Effector memory CD8-positive, alpha-beta T cell (primary cell): ENCODE results near the gene GIMD1.
"Not testable (repeated sequence)": the region's sequence is repeated elsewhere in the genome, so short reads cannot be mapped to it uniquely, and the experiment has no call there.

ENCODE experiments used
- ATAC-seq: fragments of 150-1000 bp; cut with Tn5 transposase; replicated peaks from 2 replicates; pipeline ENCODE4 v1.10.0; 2021; ENCODE audit warnings: mild to moderate bottlenecking, moderate library complexity
- DNase-seq, 3 experiments: peaks; one replicate each; pipeline ENCODE4 v3.0.0; 2021
- H3K27ac Mint-ChIP-seq, 2 donors: one replicate each; pipeline ENCODE4 v1.8.0; 2022; ENCODE audit warnings: mild to moderate bottlenecking in 2 of 2, mixed read lengths in 2 of 2, moderate library complexity in 2 of 2
- H3K27me3 Mint-ChIP-seq, 2 donors: one replicate each; pipeline ENCODE4 v1.8.0; 2022; ENCODE audit warnings: mixed read lengths in 2 of 2
- H3K36me3 Mint-ChIP-seq: one replicate; pipeline ENCODE4 v1.8.0; 2022; ENCODE audit warnings: mild to moderate bottlenecking, moderate library complexity, mixed read lengths; ENCODE audit not compliant: insufficient read depth
- H3K4me1 Mint-ChIP-seq, 2 donors: one replicate each; pipeline ENCODE4 v1.8.0; 2022; ENCODE audit warnings: low read depth in 2 of 2, mixed read lengths in 2 of 2
- H3K4me3 Mint-ChIP-seq, 2 donors: one replicate each; pipeline ENCODE4 v1.8.0; 2022; ENCODE audit warnings: mild to moderate bottlenecking in 2 of 2, mixed read lengths in 2 of 2, moderate library complexity in 2 of 2
- H3K9me3 Mint-ChIP-seq, 2 donors: one replicate each; pipeline ENCODE4 v1.8.0; 2022; ENCODE audit warnings: mixed read lengths in 2 of 2
- total RNA-seq, 9 experiments: gene quantifications; one replicate each; lab custom pipeline; 2026; lab: John Stamatoyannopoulos, UW

The GIMD1 gene
- 0 reads per million in 9 experiments for total RNA-seq

DNA sequence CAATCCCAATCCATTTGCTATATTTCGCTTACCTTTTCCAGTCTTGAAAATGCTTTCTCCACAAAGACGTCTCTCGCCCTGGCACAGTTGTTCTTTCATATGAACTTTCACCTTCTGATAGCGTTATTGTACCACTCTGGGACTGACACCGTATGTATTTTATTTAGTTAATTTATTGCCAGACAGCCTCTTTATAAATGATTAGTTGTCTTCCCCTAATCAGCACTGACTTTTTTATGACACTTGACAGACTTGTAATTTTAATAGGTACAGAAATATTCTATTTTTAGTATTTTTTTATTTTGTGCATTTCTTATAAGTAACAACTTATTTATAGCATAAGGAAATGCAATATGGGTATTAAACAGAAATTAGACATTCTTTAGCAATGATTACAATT is at the start of gene GIMD1:
Gene GIMD1 (minus strand): TSS at position 101 of the 400 bp plus-strand sequence. CDS start 1,343 bp downstream, outside the sequence.
- no peaks in the 10 kb centered on the region for H3K4me1 Mint-ChIP-seq
- H3K4me3 Mint-ChIP-seq = no peak within 1 kb of the TSS
- ATAC-seq (no peak), DNase-seq (no peak)
- no peaks in the 10 kb centered on the region for H3K9me3 Mint-ChIP-seq
- peaks cover 4% of the 10 kb centered on the region for H3K36me3 Mint-ChIP-seq
- H3K27me3 Mint-ChIP-seq = peaks cover 24 to 36% of the 10 kb centered on the region in 2 donors
- H3K27ac Mint-ChIP-seq = no peak within 1 kb of the TSS

DNA sequence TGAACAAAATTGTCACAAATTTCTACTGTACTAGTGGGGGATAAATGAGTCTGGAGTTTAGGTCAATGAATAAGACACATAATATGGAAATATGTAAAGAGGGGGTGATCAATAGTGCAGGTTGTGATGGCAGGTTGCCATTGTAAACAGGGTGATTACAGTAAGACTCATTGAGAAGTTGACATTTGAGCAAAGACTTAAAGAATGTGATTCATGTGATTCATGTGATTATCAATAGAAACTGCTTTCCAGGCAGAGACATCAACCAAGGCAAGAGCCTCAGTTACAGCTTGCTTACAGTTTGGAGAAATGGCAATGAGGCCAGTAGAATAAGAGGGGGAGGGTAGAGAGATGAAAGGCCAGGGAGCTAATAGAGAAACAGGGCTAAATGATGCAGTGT is 45.8 kb upstream of the GIMD1 start:
- H3K36me3 Mint-ChIP-seq = no peaks in the 10 kb centered on the region
- no peak overlapping the region for H3K4me3 Mint-ChIP-seq
- no peak overlapping the region for H3K27ac Mint-ChIP-seq
- DNase-seq = no peak
- no peak for ATAC-seq
- peaks cover 0 to 4% of the 10 kb centered on the region in 2 donors for H3K9me3 Mint-ChIP-seq
- no peaks in the 10 kb centered on the region for H3K4me1 Mint-ChIP-seq
- H3K27me3 Mint-ChIP-seq = no peaks in the 10 kb centered on the region

DNA sequence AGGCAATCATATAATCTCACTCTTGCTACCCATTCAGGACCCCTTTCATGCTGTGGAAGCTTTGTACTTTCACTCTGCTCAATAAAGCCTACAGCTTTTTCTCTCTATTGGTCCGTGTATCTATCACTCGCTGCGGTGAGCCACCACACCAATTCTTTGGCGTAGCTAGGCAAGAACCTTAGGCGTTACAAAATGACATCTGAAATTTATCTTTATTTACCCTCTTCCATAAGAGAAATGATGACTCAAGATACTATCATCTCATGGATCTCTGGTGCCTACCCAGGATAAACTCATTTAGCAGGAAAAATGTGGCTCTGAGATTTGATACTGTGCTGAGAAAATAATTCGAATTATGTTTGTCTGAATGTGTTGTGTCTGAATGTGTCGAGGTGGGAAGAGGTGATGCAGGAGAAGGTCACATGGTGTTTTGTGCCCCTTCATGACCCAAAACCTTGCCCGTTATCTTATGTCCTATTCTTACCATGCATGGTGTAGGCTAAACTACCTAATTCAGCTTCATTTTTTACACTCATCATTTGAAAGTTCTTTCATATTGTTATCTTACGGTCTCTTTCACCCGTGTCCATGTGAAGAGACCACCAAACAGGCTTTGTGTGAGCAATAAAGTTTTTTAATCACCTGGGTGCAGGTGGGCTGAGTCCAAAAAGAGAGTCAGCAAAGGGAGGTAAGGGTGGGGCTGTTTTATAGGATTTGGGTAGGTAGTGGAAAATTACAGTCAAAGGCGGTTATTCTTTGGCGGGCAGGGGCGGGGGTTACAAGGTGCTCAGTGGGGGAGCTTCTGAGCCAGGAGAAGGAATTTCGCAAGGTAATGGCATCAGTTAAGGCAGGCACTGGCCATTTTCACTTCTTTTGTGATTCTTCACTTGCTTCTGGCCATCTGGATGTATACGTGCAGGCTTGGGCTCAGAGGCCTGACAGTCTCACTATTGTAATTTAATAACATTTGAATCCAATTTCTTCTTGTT is 41.6 kb upstream of the GIMD1 start:
- Mint-ChIP-seq H3K27me3 (no peaks in the 10 kb centered on the region), H3K4me1 (no peaks in the 10 kb centered on the region), H3K36me3 (no peaks in the 10 kb centered on the region), H3K9me3 (peaks cover 4 to 7% of the 10 kb centered on the region in 2 donors), H3K4me3 (no peak overlapping the region), H3K27ac (no peak overlapping the region)
- DNase-seq (no peak), ATAC-seq (no peak)

DNA sequence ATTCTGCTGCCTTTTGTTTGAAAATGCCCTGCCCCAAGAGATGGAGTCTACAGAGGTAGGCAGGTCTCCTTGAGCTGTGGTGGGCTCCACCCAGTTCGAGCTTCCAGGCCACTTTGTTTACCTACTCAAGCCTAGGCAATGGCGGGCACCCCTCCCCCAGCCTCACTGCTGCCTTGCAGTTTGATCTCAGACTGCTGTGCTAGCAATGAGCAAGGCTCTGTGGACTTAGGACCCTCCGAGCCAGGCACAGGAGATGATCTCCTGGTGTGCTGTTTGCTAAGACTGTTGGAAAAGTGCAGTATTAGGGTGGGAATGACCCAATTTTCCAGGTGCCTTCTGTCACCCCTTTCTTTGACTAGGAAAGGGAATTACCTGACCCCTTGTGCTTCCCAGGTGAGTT is 39.4 kb upstream of the GIMD1 start:
- not testable (repeated sequence) for H3K4me3 Mint-ChIP-seq, H3K27me3 Mint-ChIP-seq, H3K27ac Mint-ChIP-seq, DNase-seq, H3K36me3 Mint-ChIP-seq, H3K9me3 Mint-ChIP-seq, H3K4me1 Mint-ChIP-seq, ATAC-seq

DNA sequence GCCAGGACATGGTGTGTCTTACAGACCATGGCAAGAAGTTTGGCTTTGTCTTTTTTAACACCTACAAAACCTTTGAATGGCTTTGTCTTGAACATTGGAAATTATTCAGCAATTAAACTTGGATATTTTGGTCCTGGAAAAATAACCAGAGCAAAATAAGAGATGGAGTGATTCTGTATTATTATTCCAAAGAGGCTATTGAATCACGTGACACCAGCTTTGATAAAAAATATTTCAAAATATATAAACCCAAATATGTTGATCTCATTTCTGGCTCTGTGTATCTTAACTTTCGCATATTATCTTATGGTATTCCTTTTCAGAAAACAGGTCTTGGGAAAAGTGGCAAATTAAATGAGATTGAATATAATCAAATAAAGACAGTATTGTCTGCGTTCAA is 32.6 kb upstream of the GIMD1 start:
- no peaks in the 10 kb centered on the region for H3K36me3 Mint-ChIP-seq
- no peak for DNase-seq
- H3K27ac Mint-ChIP-seq = no peak overlapping the region
- H3K27me3 Mint-ChIP-seq = no peaks in the 10 kb centered on the region
- H3K4me3 Mint-ChIP-seq = no peak overlapping the region
- no peaks in the 10 kb centered on the region for H3K4me1 Mint-ChIP-seq
- H3K9me3 Mint-ChIP-seq = peaks cover 5 to 11% of the 10 kb centered on the region in 2 donors
- ATAC-seq = no peak

DNA sequence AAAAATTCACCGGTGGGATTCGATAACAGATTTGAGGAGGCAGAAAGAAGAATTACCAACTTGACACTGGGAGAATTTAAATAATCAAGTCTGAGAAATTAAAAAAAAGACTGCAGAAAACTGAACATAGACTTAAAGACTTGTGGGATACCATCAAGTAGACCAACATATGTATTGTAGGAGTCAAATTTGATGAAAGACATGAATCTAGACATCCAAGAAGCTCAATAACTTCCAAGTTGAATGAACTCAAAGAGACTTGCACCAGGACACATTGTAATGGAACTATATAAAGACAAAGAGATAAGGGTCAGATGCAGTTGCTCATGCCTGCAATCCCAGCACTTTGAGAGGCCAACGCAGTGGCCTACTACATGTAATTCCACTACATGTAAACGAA is 30.3 kb upstream of the GIMD1 start:
- DNase-seq, H3K4me1 Mint-ChIP-seq, H3K36me3 Mint-ChIP-seq, ATAC-seq, H3K27ac Mint-ChIP-seq, H3K4me3 Mint-ChIP-seq, H3K27me3 Mint-ChIP-seq: not testable (repeated sequence)
- H3K9me3 Mint-ChIP-seq = peaks cover 5 to 11% of the 10 kb centered on the region in 2 donors

DNA sequence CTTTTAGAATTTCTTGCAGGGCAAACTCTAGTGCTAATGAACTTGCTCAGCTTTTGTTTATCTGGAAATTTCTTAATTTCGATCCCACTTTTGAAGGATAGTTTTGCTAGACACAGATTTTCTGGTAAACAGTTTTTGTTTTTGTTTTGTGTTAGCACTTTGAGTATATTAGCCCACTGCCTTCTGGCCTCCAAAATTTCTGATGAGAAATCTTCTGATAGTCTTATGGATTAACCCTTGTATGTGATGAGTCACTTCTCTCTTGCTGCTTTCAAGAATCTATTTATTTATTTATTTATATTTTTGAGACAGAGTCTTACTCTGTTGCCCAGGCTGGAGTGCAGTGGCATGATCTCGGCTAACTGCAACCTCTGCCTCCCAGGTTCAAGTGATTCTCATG is 27.0 kb upstream of the GIMD1 start:
- Mint-ChIP-seq H3K4me3 (no peak overlapping the region), H3K36me3 (no peaks in the 10 kb centered on the region), H3K4me1 (no peaks in the 10 kb centered on the region), H3K27ac (no peak overlapping the region), H3K9me3 (peaks cover 6 to 18% of the 10 kb centered on the region in 2 donors), H3K27me3 (peaks cover 7 to 11% of the 10 kb centered on the region in 2 donors)
- DNase-seq (no peak), ATAC-seq (no peak)

DNA sequence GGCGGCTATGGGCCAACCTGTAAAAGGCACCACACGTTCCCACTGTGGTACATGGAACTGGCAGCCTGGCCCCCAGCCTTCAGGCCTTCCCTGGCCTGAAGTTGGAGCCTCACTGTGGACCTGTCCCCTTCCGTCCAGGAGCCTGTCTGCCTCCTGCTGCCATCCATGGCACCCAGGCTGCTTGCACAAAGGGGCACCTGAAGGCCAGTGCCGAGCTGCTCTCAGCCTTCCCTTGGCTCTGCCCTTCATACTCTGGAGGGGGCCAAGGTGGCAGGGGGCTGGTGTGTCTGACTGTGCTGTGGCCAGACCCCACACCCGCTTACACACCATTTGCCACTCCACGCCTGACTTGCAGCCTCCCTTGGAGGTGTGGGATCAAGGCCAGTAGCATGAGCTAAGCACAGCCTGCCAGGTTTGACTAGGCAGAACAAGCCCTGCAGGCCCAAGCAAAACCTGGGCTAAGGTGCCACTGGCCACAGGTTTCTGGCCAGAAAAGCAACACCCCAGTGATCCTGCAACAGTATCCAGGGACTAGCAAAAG is 17.3 kb upstream of the GIMD1 start:
- Mint-ChIP-seq H3K27ac (no peak overlapping the region), H3K9me3 (no peaks in the 10 kb centered on the region), H3K4me3 (no peak overlapping the region), H3K4me1 (no peaks in the 10 kb centered on the region), H3K27me3 (peaks cover 0 to 12% of the 10 kb centered on the region in 2 donors), H3K36me3 (no peaks in the 10 kb centered on the region)
- no peak for DNase-seq
- ATAC-seq = no peak

DNA sequence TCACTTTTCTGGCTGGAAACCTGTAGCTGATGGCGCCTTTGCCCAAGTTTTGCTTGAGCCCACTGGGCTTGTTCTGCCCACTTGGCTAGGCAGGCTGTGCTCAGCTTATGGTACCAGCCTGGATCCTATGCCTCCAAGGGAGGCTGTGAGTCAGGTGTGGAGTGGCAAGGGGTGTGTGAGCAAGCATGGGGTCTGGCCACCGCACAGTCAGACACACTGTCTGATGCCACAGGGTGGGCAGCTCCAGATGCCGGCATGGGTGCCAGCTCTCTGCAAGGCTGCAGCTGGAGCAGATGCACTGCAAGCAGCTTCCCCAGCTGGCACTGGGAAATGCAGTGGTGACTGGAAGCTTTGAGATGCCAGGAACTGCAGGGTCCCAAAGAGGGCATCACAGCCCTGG is 16.3 kb upstream of the GIMD1 start:
- H3K27ac Mint-ChIP-seq = no peak overlapping the region
- H3K4me3 Mint-ChIP-seq = no peak overlapping the region
- no peaks in the 10 kb centered on the region for H3K36me3 Mint-ChIP-seq
- peaks cover 0 to 12% of the 10 kb centered on the region in 2 donors for H3K27me3 Mint-ChIP-seq
- no peaks in the 10 kb centered on the region for H3K9me3 Mint-ChIP-seq
- no peaks in the 10 kb centered on the region for H3K4me1 Mint-ChIP-seq
- DNase-seq = no peak
- ATAC-seq = no peak

DNA sequence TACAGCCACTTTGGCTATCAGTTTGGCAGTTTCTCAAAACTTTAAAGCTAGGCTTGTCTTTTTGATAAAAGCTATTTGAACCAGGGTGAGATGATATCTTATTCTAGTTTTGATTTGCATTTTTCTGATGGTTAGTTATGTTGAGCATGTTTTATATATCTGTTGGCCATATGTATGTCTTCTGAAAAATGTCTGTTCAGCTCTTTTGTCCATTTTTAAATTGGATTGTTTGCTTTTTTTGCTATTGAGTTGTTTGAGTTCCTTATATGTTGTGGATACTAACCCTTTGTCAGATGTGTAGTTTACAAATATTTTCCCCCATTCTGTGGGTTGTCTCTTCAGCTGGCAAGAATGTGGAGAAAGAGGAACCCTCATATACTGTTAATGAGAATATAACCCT is 11.6 kb upstream of the GIMD1 start:
- H3K9me3 Mint-ChIP-seq = no peaks in the 10 kb centered on the region
- no peaks in the 10 kb centered on the region for H3K4me1 Mint-ChIP-seq
- H3K27ac Mint-ChIP-seq = no peak overlapping the region
- DNase-seq (no peak), ATAC-seq (no peak)
- no peak overlapping the region for H3K4me3 Mint-ChIP-seq
- H3K27me3 Mint-ChIP-seq = peaks cover 0 to 10% of the 10 kb centered on the region in 2 donors
- H3K36me3 Mint-ChIP-seq = no peaks in the 10 kb centered on the region

DNA sequence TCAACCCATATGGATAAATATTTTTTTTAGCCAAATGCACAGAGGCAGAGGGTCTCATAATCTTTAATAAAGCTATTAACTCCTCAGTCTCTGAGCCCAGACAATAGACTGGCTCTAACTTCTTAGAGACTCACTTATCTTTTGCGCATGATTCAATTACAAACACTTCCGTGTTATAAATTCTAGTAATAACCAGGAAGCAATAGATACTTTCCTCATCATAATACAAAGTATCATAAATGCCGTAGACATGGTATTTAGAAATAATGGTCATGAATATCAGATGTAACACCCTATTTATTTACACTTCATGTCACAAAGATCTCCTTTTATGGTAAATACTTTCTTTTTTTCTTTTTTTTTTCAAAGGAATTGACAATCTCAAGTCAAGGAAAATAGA is 4.4 kb upstream of the GIMD1 start:
- Mint-ChIP-seq H3K36me3 (peaks cover 4% of the 10 kb centered on the region), H3K9me3 (no peaks in the 10 kb centered on the region), H3K27me3 (peaks cover 23 to 29% of the 10 kb centered on the region in 2 donors), H3K27ac (no peak overlapping the region), H3K4me3 (no peak overlapping the region), H3K4me1 (no peaks in the 10 kb centered on the region)
- DNase-seq (no peak), ATAC-seq (no peak)

DNA sequence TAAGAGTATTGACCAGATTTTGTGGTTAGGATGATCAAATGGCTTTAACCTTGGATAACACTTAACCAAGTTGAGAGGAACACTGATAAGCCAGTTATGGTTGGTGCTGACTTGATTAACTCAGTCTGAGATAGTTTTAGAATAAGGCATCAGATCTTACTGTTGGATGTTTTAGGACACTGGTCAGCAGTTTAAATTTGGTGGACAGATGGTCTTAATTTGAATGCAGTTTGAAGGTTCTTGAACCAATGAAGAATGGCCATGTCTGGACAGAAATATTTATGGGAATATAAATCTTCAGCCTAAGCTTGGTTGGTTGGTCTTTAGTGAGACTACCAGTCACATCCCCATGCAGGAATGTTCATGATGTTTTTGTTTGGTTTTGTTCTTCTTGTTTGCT is 2.6 kb upstream of the GIMD1 start:
- no peaks in the 10 kb centered on the region for H3K4me1 Mint-ChIP-seq
- H3K9me3 Mint-ChIP-seq = no peaks in the 10 kb centered on the region
- ATAC-seq (no peak), DNase-seq (no peak)
- no peak overlapping the region for H3K4me3 Mint-ChIP-seq
- H3K27ac Mint-ChIP-seq = no peak overlapping the region
- H3K27me3 Mint-ChIP-seq = peaks cover 34 to 38% of the 10 kb centered on the region in 2 donors
- H3K36me3 Mint-ChIP-seq = peaks cover 4% of the 10 kb centered on the region

DNA sequence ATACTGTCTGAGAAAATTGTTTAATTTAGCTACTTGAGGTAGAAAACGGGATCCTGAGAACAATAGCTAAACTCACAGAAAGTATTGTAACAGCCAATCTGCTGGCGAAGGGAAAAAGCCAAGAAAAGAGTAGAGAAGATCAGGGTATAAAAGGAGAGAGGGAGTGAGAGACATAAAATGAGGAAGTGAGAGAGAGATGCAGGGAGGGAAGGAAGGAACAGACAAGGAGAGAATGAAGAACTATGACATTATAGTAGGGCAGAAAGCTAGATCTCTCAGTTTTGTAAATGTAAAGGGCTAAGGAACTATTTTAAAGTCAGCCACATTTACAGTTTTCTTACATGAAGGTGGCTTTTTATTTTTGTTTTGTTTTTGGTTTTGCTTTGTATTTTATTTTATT is 1.6 kb upstream of the GIMD1 start:
- H3K4me3 Mint-ChIP-seq = no peak overlapping the region
- peaks cover 4% of the 10 kb centered on the region for H3K36me3 Mint-ChIP-seq
- no peaks in the 10 kb centered on the region for H3K9me3 Mint-ChIP-seq
- DNase-seq = no peak
- ATAC-seq = no peak
- H3K27ac Mint-ChIP-seq = no peak overlapping the region
- no peaks in the 10 kb centered on the region for H3K4me1 Mint-ChIP-seq
- H3K27me3 Mint-ChIP-seq = peaks cover 34 to 38% of the 10 kb centered on the region in 2 donors
